ENCODE measurements around the gene SSTR3.
"Not testable (repeated sequence)": the region's sequence is repeated elsewhere in the genome, so short reads cannot be mapped to it uniquely, and the experiment has no call there.

The SSTR3 gene

GRCh38 chr22:37234736-37235711 is 22.7 kb upstream of the SSTR3 start:
- no peak for TF ChIP-seq CTCF (IDR thresholded peaks at IDR 0.05)
- H3K4me3 ChIP-seq: no peak overlapping the region
- no peaks in the 10 kb centered on the region for H3K9me3 ChIP-seq
- H3K27ac ChIP-seq: no peak overlapping the region
- no peaks in the 10 kb centered on the region for H3K36me3 ChIP-seq
- no peak for DNase-seq
- H3K27me3 ChIP-seq: peaks cover 0 to 89% of the 10 kb centered on the region in 2 donors
- no peaks in the 10 kb centered on the region for H3K4me1 ChIP-seq
- intact Hi-C loops (cut with DNase I; ENCODE audit: low total_unique reads): no loop called here

- no peak for DNase-seq
- H3K27ac ChIP-seq: no peak overlapping the region
- intact Hi-C loops (cut with DNase I; ENCODE audit: low total_unique reads): no loop called here
- peaks cover 0 to 86% of the 10 kb centered on the region in 2 donors for H3K27me3 ChIP-seq
- TF ChIP-seq CTCF (IDR thresholded peaks at IDR 0.05): no peak
- no peak overlapping the region for H3K4me3 ChIP-seq
- H3K9me3 ChIP-seq: no peaks in the 10 kb centered on the region
- H3K4me1 ChIP-seq: peaks cover 0 to 9% (median 0%) of the 10 kb centered on the region in 4 donors
- H3K36me3 ChIP-seq: no peaks in the 10 kb centered on the region
These were observed 21.7 kb upstream of the SSTR3 start for GRCh38 chr22:37233751-37234631.

GRCh38 chr22:37233371-37233750 is 21.1 kb upstream of the SSTR3 start:
- H3K9me3 ChIP-seq; intact Hi-C loops (cut with DNase I; ENCODE audit: low total_unique reads); H3K4me1 ChIP-seq; H3K36me3 ChIP-seq; H3K4me3 ChIP-seq; H3K27ac ChIP-seq: not testable (repeated sequence)
- peaks cover 0 to 85% of the 10 kb centered on the region in 2 donors for H3K27me3 ChIP-seq
- DNase-seq: peak in 1 of 2 donors; percentile 53

GRCh38 chr22:37232140-37232998 is 20.1 kb upstream of the SSTR3 start:
- Histone ChIP-seq H3K27ac (no peak overlapping the region), H3K4me1 (peaks cover 0 to 9% (median 0%) of the 10 kb centered on the region in 4 donors), H3K9me3 (no peaks in the 10 kb centered on the region), H3K27me3 (peaks cover 0 to 80% of the 10 kb centered on the region in 2 donors), H3K4me3 (no peak overlapping the region), H3K36me3 (no peaks in the 10 kb centered on the region)
- no peak for DNase-seq
- intact Hi-C loops (cut with DNase I; ENCODE audit: low total_unique reads): no loop called here
- no peak for TF ChIP-seq CTCF (IDR thresholded peaks at IDR 0.05)

GRCh38 chr22:37231406-37232139 is 19.3 kb upstream of the SSTR3 start:
- TF ChIP-seq CTCF (IDR thresholded peaks at IDR 0.05): no peak
- Histone ChIP-seq H3K4me1 (peaks cover 0 to 9% (median 0%) of the 10 kb centered on the region in 4 donors), H3K9me3 (no peaks in the 10 kb centered on the region), H3K27me3 (peaks cover 0 to 74% of the 10 kb centered on the region in 2 donors), H3K27ac (no peak overlapping the region), H3K4me3 (no peak overlapping the region), H3K36me3 (no peaks in the 10 kb centered on the region)
- intact Hi-C loops (cut with DNase I; ENCODE audit: low total_unique reads): no loop called here
- DNase-seq: no peak

Data from tibial artery (tissue), 4 donors.